Heart left ventricle (tissue), 16 donors: ENCODE results near the gene EVX1. TPM values are rescaled to one million over a fixed set of nuclear protein-coding genes. Genes with fewer than 3 reads are reported as not detected.
A peak's percentile ranks its signal among the peaks of the same experiment; 100 is the strongest.

Source experiments
- ATAC-seq, 4 donors: fragments of 200-7000 bp; cut with Tn5 transposase; one replicate each; pipeline ENCODE4 v1.9.1; 2020 to 2022; ENCODE audit warnings: moderate library complexity in 4 of 4, mild to moderate bottlenecking in 3 of 4, moderate number of reproducible peaks in 1 of 4
- DNase-seq, 5 donors: peaks; one replicate each; pipeline ENCODE4 v3.0.0-alpha.2; 2020
- H3K27ac ChIP-seq, 12 donors: fragments of 200-600 bp; sonication (generic) in 4 of 12; one replicate each; pipeline versions ENCODE4 v1.5.0 to v1.8.0; 2016 to 2022; ENCODE audit warnings: mild to moderate bottlenecking in 2 of 12
- H3K27me3 ChIP-seq, 9 donors: fragments of 200-600 bp; sonication (generic) in 2 of 9; one replicate each; pipeline versions ENCODE4 v1.5.1 to v1.8.0; 2016 to 2022; ENCODE audit warnings: mild to moderate bottlenecking in 3 of 9
- H3K36me3 ChIP-seq, 9 donors: fragments of 200-600 bp; sonication (generic) in 2 of 9; one replicate each; pipeline versions ENCODE4 v1.5.0 to v1.8.0; 2018 to 2022; ENCODE audit warnings: mild to moderate bottlenecking in 2 of 9
- H3K4me1 ChIP-seq, 12 donors: fragments of 200-600 bp; sonication (generic) in 4 of 12; one replicate each; pipeline versions ENCODE4 v1.5.0 to v1.8.0; 2016 to 2022; ENCODE audit warnings: mild to moderate bottlenecking in 3 of 12
- H3K4me3 ChIP-seq, 12 donors: fragments of 200-600 bp; sonication (generic) in 4 of 12; one replicate each; pipeline versions ENCODE4 v1.5.0 to v1.8.0; 2017 to 2022; ENCODE audit warnings: mild to moderate bottlenecking in 9 of 12, moderate library complexity in 4 of 12
- H3K9me3 ChIP-seq, 12 donors: fragments of 200-600 bp; sonication (generic) in 4 of 12; one replicate each; pipeline versions ENCODE4 v1.5.0 to v1.8.0; 2016 to 2022; ENCODE audit warnings: mild to moderate bottlenecking in 1 of 12
- CTCF ChIP-seq, 12 donors: fragments of 200-600 bp; sonication (generic) in 4 of 12; IDR thresholded peaks; one replicate each; pipeline versions ENCODE4 v1.5.0 to v1.8.0; 2018 to 2022; ENCODE audit warnings: antibody characterized with exemption in 12 of 12, mild to moderate bottlenecking in 5 of 12
- POLR2A ChIP-seq, 2 donors: fragments of 450-650 bp; IDR thresholded peaks; one replicate each; pipeline ENCODE4 v1.6.1; 2017; ENCODE audit warnings: antibody characterized with exemption in 2 of 2, mild to moderate bottlenecking in 2 of 2, moderate library complexity in 2 of 2
- WGBS, 4 donors: extraction: QIAGEN DNeasy Blood & Tissue Kit in 2 of 4; methylation state at CpG; one replicate each; pipeline versions ENCODE4 v1.1.5 to v1.1.7; 2013 to 2018; 5-methylcytosine and 5-hydroxymethylcytosine counted together
- intact Hi-C, 10 donors: fragments of 100-400 bp; cut with DNase I; formaldehyde crosslinking; loops; one replicate each; pipeline versions ENCODE4 v1.11.1 to v1.14.2; 2022
- polyA plus RNA-seq, 2 donors: library from polyadenylated mRNA; stranded (reverse); fragments of 200-250 nt; gene quantifications; one replicate each; pipeline ENCODE4 v1.2.3, GENCODE V29; 2013
- total RNA-seq, 9 donors: library from RNA; depleted of rRNA in 2 of 9; stranded (reverse); fragments of >200 nt in 2 of 9; fragmentation: NEBNext Ultra II Directional in 3 of 9; extraction: Animal tissue kit (Norgen Biotek cat#: 25700) in 3 of 9; gene quantifications; one replicate each; pipeline versions ENCODE4 v1.1.0 to v1.2.4, GENCODE V29; 2016 to 2023
- donor health status: ischemic (EF 13 %, LVEDD 7.1; RV severe dilation, severe dysfunction).
- donor health status: healthy with polysubstance abuse.
- donor health status: DM: no; HTN: yes; CAD: no.
- donor health status: DM: no; HTN: no; CAD: no.
- donor health status: ischemic (EF 25% LVEDD 6.9; RV normal size, moderate dysfunction).
- donor health status: ischemic (EF 25% LVEDD 5.7; RV mildly dilated, moderate dysfunction).
- donor health status: healthy.
- donor health status: DM: yes; HTN: yes; CAD: no.
- donor health status: ischemic (EF 35%, LVEDD 5.7; RV mildly dilated, moderate dysfunction).
- donor health status: nonischemic (EF 11% LVEDD 7.7; RV severe dilation, severe dysfunction).
- donor health status: DM: yes; HTN: yes; CAD: no.
- donor health status: PGD.
- donor health status: ischemic (EF 29% LVEDD 5.4; RV normal size, mild dysfunction).
- donor health status: nonischemic (EF 23%, LVEDD 6.1; RV moderate dilation, normal function).

The EVX1 gene
- total and polyA plus RNA-seq, 11 donors, result not detected

- TF ChIP-seq CTCF (IDR thresholded peaks at IDR 0.05) (no peak), POLR2A (IDR thresholded peaks at IDR 0.05) (no peak)
- peak overlapping the region in 4 of 12 donors; percentile 7 to 25 (median 18) for H3K4me3 ChIP-seq
- no peak overlapping the region for H3K27ac ChIP-seq
- peaks cover 0 to 56% (median 24%) of the 10 kb centered on the region in 12 donors for H3K4me1 ChIP-seq
- WGBS, 4 donors, result 7 to 15% (median 11%) methylated on average over 14 of the region's 14 CpGs
- DNase-seq (no peak), ATAC-seq (no peak)
- no peaks in the 10 kb centered on the region for H3K36me3 ChIP-seq
- intact Hi-C loops, result no loop called here
- H3K9me3 ChIP-seq, result no peaks in the 10 kb centered on the region
- peaks cover 83 to 100% (median 99%) of the 10 kb centered on the region in 9 donors for H3K27me3 ChIP-seq
Measured at GRCh38 chr7:27242154-27242553, 448 bp upstream of the EVX1 start.

- ATAC-seq, result no peak
- H3K27ac ChIP-seq, result no peak overlapping the region
- peaks cover 86 to 100% (median 100%) of the 10 kb centered on the region in 9 donors for H3K27me3 ChIP-seq
- TF ChIP-seq POLR2A (IDR thresholded peaks at IDR 0.05) (no peak), CTCF (IDR thresholded peaks at IDR 0.05) (no peak)
- intact Hi-C loops, result no loop called here
- H3K36me3 ChIP-seq, result no peaks in the 10 kb centered on the region
- H3K9me3 ChIP-seq, result no peaks in the 10 kb centered on the region
- peak overlapping the region in 2 of 12 donors; percentile 9 to 25 for H3K4me3 ChIP-seq
- peaks cover 0 to 56% (median 24%) of the 10 kb centered on the region in 12 donors for H3K4me1 ChIP-seq
- 2 to 4% (median 3%) methylated on average over 28 to 43 of the region's 43 CpGs for WGBS, 4 donors
- no peak for DNase-seq
Measured at GRCh38 chr7:27243340-27244163, 950 bp downstream of the EVX1 start.

GRCh38 chr7:27244488-27245123, 2.0 kb downstream of the EVX1 start:
- H3K36me3 ChIP-seq, result no peaks in the 10 kb centered on the region
- no peaks in the 10 kb centered on the region for H3K9me3 ChIP-seq
- peaks cover 87 to 100% (median 100%) of the 10 kb centered on the region in 9 donors for H3K27me3 ChIP-seq
- WGBS, 4 donors, result 9 to 13% (median 10%) methylated on average over 17 to 18 of the region's 18 CpGs
- TF ChIP-seq POLR2A (IDR thresholded peaks at IDR 0.05) (no peak), CTCF (IDR thresholded peaks at IDR 0.05) (no peak)
- ATAC-seq (no peak), DNase-seq (no peak)
- no peak overlapping the region for H3K27ac ChIP-seq
- peaks cover 0 to 49% (median 21%) of the 10 kb centered on the region in 12 donors for H3K4me1 ChIP-seq
- no peak overlapping the region for H3K4me3 ChIP-seq
- intact Hi-C loops, result no loop called here

GRCh38 chr7:27245124-27245797, 2.7 kb downstream of the EVX1 start:
- Histone ChIP-seq H3K27me3 (peaks cover 88 to 100% (median 100%) of the 10 kb centered on the region in 9 donors), H3K9me3 (no peaks in the 10 kb centered on the region), H3K4me3 (peak overlapping the region in 6 of 12 donors; percentile 5 to 35 (median 20)), H3K27ac (no peak overlapping the region), H3K4me1 (peaks cover 0 to 43% (median 20%) of the 10 kb centered on the region in 12 donors), H3K36me3 (no peaks in the 10 kb centered on the region)
- ATAC-seq (no peak), DNase-seq (no peak)
- intact Hi-C loops, result no loop called here
- 6 to 8% (median 6%) methylated on average over 31 to 37 of the region's 37 CpGs for WGBS, 4 donors
- TF ChIP-seq CTCF (IDR thresholded peaks at IDR 0.05) (no peak), POLR2A (IDR thresholded peaks at IDR 0.05) (no peak)
